K562 (cell line): ENCODE results near the gene PREX1. TPM values are rescaled to one million over a fixed set of nuclear protein-coding genes. Genes with fewer than 3 reads are reported as not detected.

Experiments
- ATAC-seq: fragments of 200-7000 bp; cut with Tn5 transposase; 3 replicates; pipeline ENCODE4 v1.9.1; 2020; ENCODE audit warnings: moderate library complexity
- BruUV-seq: library from RNA; stranded (reverse); fragments of 400-500 nt; replicated peaks from 2 replicates; lab custom pipeline; 2021; lab: Mats Ljungman, UMichigan
- CTCF ChIA-PET: fragments of 300-600 bp; formaldehyde crosslinking; extraction: SDS; loops from one replicate; lab custom pipeline; 2021; ENCODE audit warnings: low intra/inter-chr PET ratio; lab: Yijun Ruan, JAX
- POLR2A ChIA-PET: fragments of 300-600, 350-650 bp; sonication (Branson Sonifier 250); formaldehyde crosslinking; extraction: SDS; loops from one replicate; lab custom pipeline; 2021; ENCODE audit warnings: antibody characterized with exemption, inconsistent platforms; lab: Yijun Ruan, JAX
- DNase-seq, 4 experiments: peaks; one replicate each; pipeline versions ENCODE4 v3.0.0 to v3.0.0-alpha.2; 2011 to 2018; ENCODE audit warnings: low spot score in 3 of 4, mixed read lengths in 3 of 4; ENCODE audit errors: extremely low read depth in 1 of 4
- FAIRE-seq: peaks from 2 replicates; lab custom pipeline; 2011; peaks lifted over from hg19 to GRCh38; lab: Jason Lieb, UNC
- H2AFZ ChIP-seq: 2 replicates; pipeline ENCODE4 v1.6.0; 2011; ENCODE audit warnings: low read depth, low read length, control low read depth, inconsistent platforms
- H3K27ac ChIP-seq: fragments of 200-600 bp; 3 replicates; pipeline ENCODE4 v1.8.0; 2011; ENCODE audit warnings: low read depth, mild to moderate bottlenecking, control low read depth, inconsistent platforms, low read length, moderate library complexity, mixed read lengths; ENCODE audit errors: extremely low read depth
- H3K27me3 ChIP-seq, 2 experiments: fragments of 300-600 bp in 1 of 2; 2 replicates in 1 of 2; 3 replicates in 1 of 2; pipeline versions ENCODE4 v1.6.0 to v1.8.0; 2011; ENCODE audit warnings: inconsistent platforms in 2 of 2, low read length in 2 of 2, mild to moderate bottlenecking in 1 of 2, mixed read lengths in 1 of 2, moderate library complexity in 1 of 2; ENCODE audit not compliant: control insufficient read depth in 2 of 2, insufficient read depth in 2 of 2
- H3K36me3 ChIP-seq: fragments of 300-600 bp; 3 replicates; pipeline ENCODE4 v1.8.0; 2011; ENCODE audit warnings: mild to moderate bottlenecking, low read length, inconsistent platforms; ENCODE audit not compliant: control insufficient read depth, insufficient read depth
- H3K4me1 ChIP-seq, 2 experiments: fragments of 200-600 bp in 1 of 2; replicated peaks in 1 of 2; 2 replicates in 1 of 2; 3 replicates in 1 of 2; pipeline versions ENCODE4 v1.5.1 to v1.8.0; 2011; ENCODE audit warnings: inconsistent platforms in 2 of 2, low read length in 2 of 2, mild to moderate bottlenecking in 1 of 2, mixed read lengths in 1 of 2, moderate library complexity in 1 of 2; ENCODE audit not compliant: control insufficient read depth in 2 of 2, insufficient read depth in 2 of 2
- H3K4me2 ChIP-seq: 2 replicates; pipeline ENCODE4 v1.6.1; 2011; ENCODE audit warnings: low read length, control low read depth, inconsistent platforms, mixed read lengths; ENCODE audit not compliant: insufficient read depth
- H3K4me3 ChIP-seq: fragments of 200-600 bp; sonication (generic), shearing (Covaris generic); 2 replicates; pipeline ENCODE4 v1.5.1; 2016; ENCODE audit warnings: control low read depth, inconsistent platforms
- H3K79me2 ChIP-seq: fragments of 200-600 bp; 3 replicates; pipeline ENCODE4 v1.8.0; 2011; ENCODE audit warnings: low read length, inconsistent platforms; ENCODE audit not compliant: control insufficient read depth, insufficient read depth
- H3K9ac ChIP-seq, 2 experiments: 2 replicates each; pipeline versions ENCODE4 v1.6.0 to v1.6.1; 2011; ENCODE audit warnings: low read depth in 2 of 2, low read length in 2 of 2, control low read depth in 1 of 2, inconsistent platforms in 1 of 2, mild to moderate bottlenecking in 1 of 2, mixed read lengths in 1 of 2; ENCODE audit not compliant: insufficient read depth in 1 of 2
- H3K9me1 ChIP-seq: one replicate; pipeline ENCODE4 v1.6.0; 2011; ENCODE audit warnings: inconsistent platforms, mild to moderate bottlenecking, low read length, moderate library complexity; ENCODE audit not compliant: control insufficient read depth, insufficient read depth
- H3K9me3 ChIP-seq: replicated peaks from 2 replicates; pipeline ENCODE4 v1.5.1; 2011; ENCODE audit warnings: low read depth, low read length, inconsistent platforms; ENCODE audit not compliant: control insufficient read depth, insufficient read depth
- H4K20me1 ChIP-seq: replicated peaks from 2 replicates; pipeline ENCODE4 v1.6.1; 2011; ENCODE audit warnings: low read length, inconsistent platforms, mixed read lengths; ENCODE audit not compliant: control insufficient read depth, insufficient read depth
- CREB3 ChIP-seq: fragments of 450-650 bp; conservative IDR thresholded peaks from 2 replicates; pipeline ENCODE4 v1.6.1; 2016; ENCODE audit warnings: missing genetic modification characterization, low read depth, mild to moderate bottlenecking, missing compliant biosample characterization, moderate library complexity
- KHSRP ChIP-seq: fragments of 450-650 bp; IDR thresholded peaks from 2 replicates; pipeline ENCODE4 v1.6.1; 2017
- MAFF ChIP-seq: IDR thresholded peaks from 2 replicates; pipeline ENCODE4 v1.6.1; 2012; ENCODE audit warnings: low read length, improper control_type of control experiment
- ZNF316 ChIP-seq: fragments of 450-650 bp; IDR thresholded peaks from 2 replicates; pipeline ENCODE4 v1.6.1; 2016
- ZNF586 ChIP-seq: fragments of 450-650 bp; formaldehyde crosslinking; conservative IDR thresholded peaks from 2 replicates; pipeline ENCODE4 v1.4.0; 2020; ENCODE audit warnings: mild to moderate bottlenecking, moderate library complexity
- WGBS: fragments of 100-300 bp; shearing (Covaris generic); methylation state at CpG from one replicate; pipeline ENCODE4 v1.1.6; 2016; ENCODE audit warnings: low coverage, mixed read lengths; ENCODE audit not compliant: insufficient coverage; ENCODE audit errors: missing lambda C conversion rate; 5-methylcytosine and 5-hydroxymethylcytosine counted together
- in situ Hi-C: fragments of 300-500 bp; cut with MboI; formaldehyde crosslinking; loops from 4 replicates; pipeline ENCODE4 v1.15.0; 2018; ENCODE audit warnings: inconsistent platforms, mixed read lengths
- intact Hi-C: fragments of 100-400 bp; cut with micrococcal nuclease; formaldehyde crosslinking; loops from 2 replicates; pipeline ENCODE4 v1.14.2; 2022
- polyA plus RNA-seq, 8 experiments: library from polyadenylated mRNA; depleted of rRNA in 4 of 8; stranded (reverse) in 5 of 8; unstranded in 3 of 8; fragments of >200 nt; fragmentation: Nextera tagmentation in 2 of 8; fragmentation: Illumina TruSeq in 1 of 8; extraction: Ambion mirVana in 2 of 8; extraction: Trizol in 1 of 8; gene quantifications; 2 replicates each; pipeline versions ENCODE4 v1.2.1 to v1.2.3, GENCODE V29; 2011 to 2014; ENCODE audit warnings: inconsistent platforms in 1 of 8, missing spikeins in 1 of 8
- total RNA-seq, 7 experiments: library from RNA; depleted of rRNA in 6 of 7; stranded (reverse); fragments of >200 nt in 6 of 7; fragmentation: Illumina TruSeq in 2 of 7; extraction: Trizol in 2 of 7; gene quantifications; 2 replicates each; pipeline versions ENCODE4 v1.2.1 to v1.2.3, GENCODE V29; 2011 to 2021; ENCODE audit warnings: low replicate concordance in 1 of 7

The PREX1 gene
- total and polyA plus RNA-seq, 9 of the 15 experiments (the other 6 are each of a cell fraction or from before 2014, with no cell fraction given) = 0.37 to 10.4 (median 4.8) TPM

GRCh38 chr20:48732081-48732829 is 95.5 kb downstream of the PREX1 start:
- Histone ChIP-seq H3K4me2 (no peak overlapping the region), H3K27ac (no peak overlapping the region), H2AFZ (no peak overlapping the region), H3K4me1 (0 out of 5 replicates have a peak, but pooled peaks cover 0 to 3% of the 10 kb centered on the region in 2 experiments), H3K79me2 (no peaks in the 10 kb centered on the region), H3K36me3 (peaks cover 7% of the 10 kb centered on the region; the same call in 1 of the 3 replicates), H3K9me3 (no peaks in the 10 kb centered on the region), H3K27me3 (no peaks in the 10 kb centered on the region), H3K4me3 (no peak overlapping the region), H3K9me1 (no peaks in the 10 kb centered on the region), H4K20me1 (0 out of 2 replicates have a peak, but pooled peaks cover 2% of the 10 kb centered on the region), H3K9ac (no peak overlapping the region)
- BruUV-seq = no TSS peak
- in situ Hi-C loops (no loop called here), intact Hi-C loops (no loop called here)
- no peak for DNase-seq
- FAIRE-seq = no peak
- CTCF ChIA-PET = interaction anchor here (0.6 kb wide), 1 partner anchor 173 kb away, joined by 3 read pairs; no protein-coding TSS in a partner anchor
- POLR2A ChIA-PET = no interaction called here
- ATAC-seq = no peak
- 28% methylated on average over 12 of the region's 12 CpGs for WGBS
- no peak for TF ChIP-seq KHSRP
- no peak for TF ChIP-seq ZNF586 (CRISPR knock-in tag)
- no peak for TF ChIP-seq CREB3
- peak; percentile 41; the same call in 1 of the 2 replicates for TF ChIP-seq ZNF316
- TF ChIP-seq MAFF = no peak
